ENCODE results near the gene OR1M1. TPM values are rescaled to one million over a fixed set of nuclear protein-coding genes. Genes with fewer than 3 reads are reported as not detected.

OR1M1 gene
- not detected in 5 replicates for total RNA-seq (2022; extraction: Qiagen RNA extraction)

GRCh38 chr19:9086761-9087160 lies at the start of gene OR1M1:
Gene OR1M1, plus strand, starts transcription at chr19:9087061. Its CDS starts 6,184 bp downstream, at chr19:9093245.

DNA sequence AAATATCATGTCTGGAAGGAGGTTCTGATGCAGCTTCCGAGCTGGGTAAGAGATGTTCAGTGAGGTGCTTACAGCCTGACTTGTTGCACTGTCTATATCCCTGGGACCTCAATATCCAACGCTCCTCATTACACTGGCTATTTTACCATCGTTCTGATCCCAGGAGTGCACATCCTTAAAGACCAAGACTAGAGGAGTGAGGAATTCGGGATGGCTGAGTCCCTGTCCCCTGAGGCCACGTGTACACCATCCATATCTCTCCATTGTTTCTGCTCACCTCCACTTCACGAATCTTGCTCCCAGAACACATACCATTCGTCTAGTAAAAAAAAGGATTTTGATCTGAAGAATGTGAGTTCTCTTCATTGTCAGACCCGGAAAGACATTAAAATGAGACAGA lies 20.5 kb downstream of the OR1M1 start, which contains the start of gene OR7G2:
Gene OR7G2 (minus strand): TSS at position 101 of the 400 bp plus-strand sequence. CDS start 4,232 bp downstream, outside the sequence.

DNA sequence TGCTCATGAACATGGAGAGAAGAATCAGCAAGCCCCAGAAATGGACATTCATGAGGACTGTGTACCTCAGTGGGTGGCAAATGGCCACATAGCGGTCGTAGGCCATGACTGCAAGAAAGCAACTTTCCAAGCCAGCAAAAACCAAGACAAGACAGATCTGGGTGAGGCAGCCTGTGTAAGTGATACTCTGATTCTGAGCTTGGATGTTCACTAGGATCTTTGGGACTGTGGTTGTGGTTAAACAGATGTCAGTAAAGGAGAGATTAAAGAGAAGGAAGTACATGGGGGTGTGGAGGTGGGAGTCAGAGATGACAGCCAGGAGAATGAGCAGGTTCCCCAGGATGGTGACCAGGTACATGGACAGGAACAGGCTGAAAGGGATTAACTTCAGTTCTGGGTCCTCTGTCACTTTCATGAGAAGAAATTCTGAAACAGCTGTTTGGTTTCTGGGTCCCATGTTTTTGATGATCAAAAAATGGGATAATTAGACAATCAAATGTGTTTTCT lies 28.5 kb downstream of the OR1M1 start, which contains the start of gene OR7G1:
Gene OR7G1 (minus strand): TSS at position 457 of the 507 bp plus-strand sequence. CDS start 0 bp downstream, at position 457.

GRCh38 chr19:9126900-9127405 lies 40.1 kb downstream of the OR1M1 start, which contains the start of gene OR7G3:
Gene OR7G3, minus strand, starts transcription at chr19:9126950. Its CDS starts 0 bp downstream, at chr19:9126950.

DNA sequence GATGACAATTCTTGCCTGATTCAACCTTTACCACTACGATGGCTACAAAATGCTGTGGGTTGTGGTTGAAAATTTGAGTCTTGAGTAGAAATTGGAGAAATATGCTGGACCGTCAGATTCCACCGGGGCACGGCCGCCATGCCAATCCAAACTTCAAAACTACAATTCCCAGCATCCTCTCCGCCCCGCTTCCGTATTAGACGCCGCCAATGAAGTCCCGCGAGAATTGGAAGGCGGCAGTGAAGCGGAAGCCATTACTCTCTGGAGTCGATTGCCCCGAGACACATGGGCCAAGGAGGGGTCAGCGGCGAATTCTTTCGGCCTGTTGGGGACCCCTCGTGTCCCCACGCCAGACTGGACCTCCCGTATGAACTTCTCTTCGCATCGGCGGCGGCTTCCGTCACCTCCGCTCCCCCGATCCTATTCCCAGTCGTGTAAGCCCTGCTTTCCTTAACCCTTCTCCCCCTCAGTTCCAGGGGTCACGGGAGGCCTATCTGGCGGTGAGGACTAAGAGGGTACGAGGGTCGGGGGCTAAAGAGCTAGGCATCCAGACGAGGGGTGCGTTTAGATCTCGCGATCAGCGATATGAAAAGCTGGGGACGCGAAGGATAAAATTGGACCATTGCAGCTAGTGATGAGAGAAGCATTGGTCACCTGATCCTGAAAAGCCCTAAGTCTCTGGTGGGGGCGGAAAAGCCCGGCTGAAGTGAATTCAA lies 53.5 kb downstream of the OR1M1 start, which contains the start of gene ZNF317:
Gene ZNF317 (plus strand): TSS at position 239 of the 716 bp plus-strand sequence. CDS start 15,620 bp downstream, outside the sequence.

Other genes starting within 250 kb of the OR1M1 start
- 0.02 to 0.03 TPM (median 0.02 TPM) in 5 replicates for gene MUC16, start 76.7 kb upstream of the OR1M1 start, total RNA-seq (2022; extraction: Qiagen RNA extraction)
- not detected in 5 replicates for gene OR7G2, start 20.4 kb downstream of the OR1M1 start, total RNA-seq (2022; extraction: Qiagen RNA extraction)
- not detected in 5 replicates for gene OR7G1, start 28.7 kb downstream of the OR1M1 start, total RNA-seq (2022; extraction: Qiagen RNA extraction)
- gene OR7G3, start 39.9 kb downstream of the OR1M1 start, total RNA-seq (2022; extraction: Qiagen RNA extraction): not detected in 5 replicates
- gene ZNF317, start 53.3 kb downstream of the OR1M1 start, total RNA-seq (2022; extraction: Qiagen RNA extraction): 17.2 to 19.4 TPM (median 18.6 TPM) in 5 replicates
- 0.02 TPM in 2 of 5 replicates, not detected in the others for gene OR7D2, start 91.9 kb downstream of the OR1M1 start, total RNA-seq (2022; extraction: Qiagen RNA extraction)
- 0.09 TPM in 1 of 5 replicates, not detected in the others for gene OR7D4, start 132.5 kb downstream of the OR1M1 start, total RNA-seq (2022; extraction: Qiagen RNA extraction)
- gene OR7E24, start 163.9 kb downstream of the OR1M1 start, total RNA-seq (2022; extraction: Qiagen RNA extraction): 0.06 TPM in 1 of 5 replicates, not detected in the others
- gene ZNF699, start 222.8 kb downstream of the OR1M1 start, total RNA-seq (2022; extraction: Qiagen RNA extraction): 0.79 to 2.3 TPM (median 1.1 TPM) in 5 replicates
- gene ZNF559, start 237.1 kb downstream of the OR1M1 start, total RNA-seq (2022; extraction: Qiagen RNA extraction): 3.8 to 5.5 TPM (median 4.7 TPM) in 5 replicates